HepG2 (cell line): ENCODE results near the gene LIN7A. TPM values are rescaled to one million over a fixed set of nuclear protein-coding genes. Genes with fewer than 3 reads are reported as not detected.

Experiments used
- ATAC-seq: fragments of 200-7000 bp; cut with Tn5 transposase; 3 replicates; pipeline ENCODE4 v1.9.1; 2020; ENCODE audit warnings: mild to moderate bottlenecking, moderate library complexity
- BruUV-seq: library from RNA; stranded (reverse); fragments of 400-500 nt; replicated peaks from 2 replicates; lab custom pipeline; 2021; lab: Mats Ljungman, UMichigan
- CTCF ChIA-PET: fragments of 300-600 bp; formaldehyde crosslinking; extraction: SDS; loops from one replicate; lab custom pipeline; 2021; ENCODE audit warnings: low total read pairs, inconsistent platforms, low intra/inter-chr PET ratio; lab: Yijun Ruan, JAX
- POLR2A ChIA-PET: fragments of 350-600 bp; sonication (Branson Sonifier 250); formaldehyde crosslinking; loops from one replicate; lab custom pipeline; 2020; ENCODE audit warnings: antibody characterized with exemption, inconsistent platforms; lab: Yijun Ruan, JAX
- DNase-seq: peaks from one replicate; pipeline ENCODE4 v3.0.0-alpha.2; 2015; ENCODE audit warnings: low spot score
- FAIRE-seq: peaks from 3 replicates; lab custom pipeline; 2011; peaks lifted over from hg19 to GRCh38; lab: Jason Lieb, UNC
- H2AFZ ChIP-seq: one replicate; pipeline ENCODE4 v1.6.1; 2011; ENCODE audit warnings: low read length, inconsistent platforms
- H3K27ac ChIP-seq: fragments of 300-600 bp; 3 replicates; pipeline ENCODE4 v1.8.0; 2011; ENCODE audit warnings: mixed run types, mild to moderate bottlenecking, mixed read lengths, low read length, inconsistent platforms; ENCODE audit not compliant: insufficient read depth; ENCODE audit errors: extremely low read length
- H3K27me3 ChIP-seq, 2 experiments: fragments of 200-600 bp in 1 of 2; 2 replicates in 1 of 2; 3 replicates in 1 of 2; pipeline versions ENCODE4 v1.6.0 to v1.8.0; 2011; ENCODE audit warnings: low read length in 2 of 2, mild to moderate bottlenecking in 2 of 2, moderate library complexity in 2 of 2, inconsistent platforms in 1 of 2; ENCODE audit not compliant: insufficient read depth in 2 of 2, control insufficient read depth in 1 of 2
- H3K36me3 ChIP-seq, 2 experiments: fragments of 200-600 bp in 1 of 2; replicated peaks in 1 of 2; 2 replicates in 1 of 2; 3 replicates in 1 of 2; pipeline versions ENCODE4 v1.5.1 to v1.8.0; 2011; ENCODE audit warnings: low read length in 2 of 2, inconsistent platforms in 1 of 2; ENCODE audit not compliant: insufficient read depth in 2 of 2, control insufficient read depth in 1 of 2
- H3K4me1 ChIP-seq: 2 replicates; pipeline ENCODE4 v1.5.1; 2012; ENCODE audit warnings: low read length, inconsistent platforms; ENCODE audit not compliant: insufficient read depth
- H3K4me2 ChIP-seq: 2 replicates; pipeline ENCODE4 v1.6.0; 2011; ENCODE audit warnings: low read depth, low read length, inconsistent platforms
- H3K4me3 ChIP-seq, 3 experiments: fragments of 200-600 bp in 1 of 3; sonication (generic), shearing (Covaris generic) in 1 of 3; replicated peaks in 1 of 3; 2 replicates each; pipeline ENCODE4 v1.5.1; 2011 to 2016; ENCODE audit warnings: low read length in 3 of 3, inconsistent platforms in 2 of 3, low read depth in 2 of 3, mild to moderate bottlenecking in 2 of 3, control low read depth in 1 of 3, mixed read lengths in 1 of 3; ENCODE audit not compliant: insufficient read depth in 1 of 3
- H3K79me2 ChIP-seq: one replicate; pipeline ENCODE4 v1.6.1; 2011; ENCODE audit warnings: low read length, inconsistent platforms; ENCODE audit not compliant: insufficient read depth
- H3K9ac ChIP-seq: 2 replicates; pipeline ENCODE4 v1.6.0; 2011; ENCODE audit warnings: mild to moderate bottlenecking, low read depth, low read length, inconsistent platforms; ENCODE audit not compliant: insufficient read depth
- H3K9me3 ChIP-seq: 2 replicates; pipeline ENCODE4 v1.5.1; 2012; ENCODE audit warnings: mild to moderate bottlenecking, low read length
- H4K20me1 ChIP-seq: 2 replicates; pipeline ENCODE4 v1.6.0; 2011; ENCODE audit warnings: inconsistent platforms, mild to moderate bottlenecking, low read length, moderate library complexity; ENCODE audit not compliant: insufficient read depth
- GLI4 ChIP-seq: sonication (generic); formaldehyde crosslinking; IDR thresholded peaks from 2 replicates; pipeline ENCODE4 v1.5.1; 2020; ENCODE audit warnings: missing genetic modification reagents, mild to moderate bottlenecking, moderate library complexity, borderline replicate concordance
- JUN ChIP-seq: sonication (generic); formaldehyde crosslinking; IDR thresholded peaks from 2 replicates; pipeline ENCODE4 v1.4.0; 2020; ENCODE audit warnings: mild to moderate bottlenecking, missing genetic modification reagents
- NFYC ChIP-seq: IDR thresholded peaks from 2 replicates; pipeline ENCODE4 v1.6.1; 2016; ENCODE audit warnings: missing genetic modification reagents, missing compliant biosample characterization
- PAXIP1 ChIP-seq: sonication (generic); formaldehyde crosslinking; conservative IDR thresholded peaks from 2 replicates; pipeline ENCODE4 v1.4.0; 2020; ENCODE audit warnings: mild to moderate bottlenecking, missing genetic modification reagents, moderate library complexity
- SUZ12 ChIP-seq: fragments of 150-350 bp; IDR thresholded peaks from 2 replicates; pipeline ENCODE4 v1.6.1; 2014; ENCODE audit warnings: low read depth, low read length
- ZNF362 ChIP-seq: sonication (generic); formaldehyde crosslinking; IDR thresholded peaks from 2 replicates; pipeline ENCODE4 v1.4.0; 2020; ENCODE audit warnings: missing genetic modification reagents, mild to moderate bottlenecking, borderline replicate concordance
- ZNF577 ChIP-seq: sonication (generic); formaldehyde crosslinking; IDR thresholded peaks from 2 replicates; pipeline ENCODE4 v1.4.0; 2020; ENCODE audit warnings: mild to moderate bottlenecking, low read depth, missing genetic modification reagents, borderline replicate concordance
- WGBS: methylation state at CpG from one replicate; pipeline ENCODE4 v1.1.6; 2017; ENCODE audit warnings: low lambda C conversion rate; 5-methylcytosine and 5-hydroxymethylcytosine counted together
- in situ Hi-C: cut with HindIII; loops from 2 replicates; pipeline ENCODE4 v1.10.0; 2017; ENCODE audit warnings: low pct_unique_long_range_greater_than_20kb; ENCODE audit not compliant: extremely low pct_ligation_motif_present
- intact Hi-C: fragments of 100-400 bp; cut with micrococcal nuclease; formaldehyde crosslinking; loops from one replicate; pipeline ENCODE4 v1.10.0; 2022; ENCODE audit not compliant: unreplicated experiment
- polyA plus RNA-seq, 8 experiments: library from polyadenylated mRNA; depleted of rRNA in 3 of 8; stranded (reverse) in 7 of 8; unstranded in 1 of 8; fragments of >200 nt; fragmentation: Illumina TruSeq in 4 of 8; extraction: Trizol in 4 of 8; gene quantifications; 2 replicates each; pipeline versions ENCODE4 v1.2.1 to v1.2.3, GENCODE V29; 2011 to 2016; ENCODE audit warnings: low read depth in 4 of 8, missing spikeins in 1 of 8, mixed read lengths in 1 of 8; ENCODE audit not compliant: insufficient read depth in 1 of 8
- total RNA-seq, 5 experiments: library from RNA; depleted of rRNA; stranded (reverse); fragments of >200 nt; fragmentation: Illumina TruSeq; extraction: Trizol; gene quantifications; 2 replicates each; pipeline ENCODE4 v1.2.3, GENCODE V29; 2016; ENCODE audit warnings: low read depth in 1 of 5

The LIN7A gene
- total and polyA plus RNA-seq, 2 of the 13 experiments (the other 11 are each of a cell fraction or from before 2014, with no cell fraction given) = 18.5 to 19.2 TPM

- no TSS peak for BruUV-seq
- DNase-seq (no peak), FAIRE-seq (no peak), ATAC-seq (no peak)
- no peaks in the 10 kb centered on the region for H4K20me1 ChIP-seq
- no peaks in the 10 kb centered on the region for H3K27me3 ChIP-seq
- H3K79me2 ChIP-seq = no peaks in the 10 kb centered on the region
- ChIA-PET CTCF (no interaction called here), POLR2A (no interaction called here)
- 97% methylated on average over 2 of the region's 2 CpGs for WGBS
- intact Hi-C loops = no loop called here
- no peak overlapping the region for H3K4me2 ChIP-seq
- no peak for TF ChIP-seq JUN
- TF ChIP-seq NFYC (CRISPR knock-in tag) = no peak
- no peak for TF ChIP-seq ZNF577 (CRISPR knock-in tag)
- no peak for TF ChIP-seq GLI4 (CRISPR knock-in tag)
- no peak for TF ChIP-seq SUZ12
- TF ChIP-seq ZNF362 (CRISPR knock-in tag) = no peak
- TF ChIP-seq PAXIP1 (CRISPR knock-in tag) = no peak
- H3K9ac ChIP-seq = no peak overlapping the region
- no peak overlapping the region for H3K4me3 ChIP-seq
- H3K9me3 ChIP-seq = no peaks in the 10 kb centered on the region
- H3K36me3 ChIP-seq = peaks cover 1 to 4% of the 10 kb centered on the region in 2 experiments; a peak in 1 of 5 replicates
- in situ Hi-C loops = no loop called here
- H3K4me1 ChIP-seq = peaks cover 9% of the 10 kb centered on the region
- no peak overlapping the region for H3K27ac ChIP-seq
- H2AFZ ChIP-seq = no peak overlapping the region
Measured at GRCh38 chr12:80869264-80869663, 68.5 kb downstream of the LIN7A start.
